Central memory CD8-positive, alpha-beta T cell (primary cell): ENCODE results near the gene STAM2.
"Not testable (repeated sequence)": the region's sequence is repeated elsewhere in the genome, so short reads cannot be mapped to it uniquely, and the experiment has no call there.

ENCODE experiments used
- ATAC-seq: fragments of 150-1000 bp; cut with Tn5 transposase; replicated peaks from 2 replicates; pipeline ENCODE4 v1.10.0; 2022; ENCODE audit warnings: mild to moderate bottlenecking, moderate FRiP score, moderate number of reproducible peaks; ENCODE audit not compliant: poor library complexity, severe bottlenecking; ENCODE audit errors: extremely low read depth
- DNase-seq, 2 donors: peaks; one replicate each; pipeline ENCODE4 v3.0.0; 2021; ENCODE audit warnings: low spot score in 2 of 2
- H3K27ac Mint-ChIP-seq: one replicate; pipeline ENCODE4 v1.8.0; 2022; ENCODE audit warnings: low read depth, mild to moderate bottlenecking, moderate library complexity, mixed read lengths
- H3K27me3 Mint-ChIP-seq: one replicate; pipeline ENCODE4 v1.8.0; 2022; ENCODE audit warnings: mixed read lengths
- H3K36me3 Mint-ChIP-seq: one replicate; pipeline ENCODE4 v1.8.0; 2022; ENCODE audit warnings: mild to moderate bottlenecking, moderate library complexity, mixed read lengths; ENCODE audit not compliant: insufficient read depth
- H3K4me1 Mint-ChIP-seq: one replicate; pipeline ENCODE4 v1.8.0; 2022; ENCODE audit warnings: mixed read lengths
- H3K4me3 Mint-ChIP-seq: one replicate; pipeline ENCODE4 v1.8.0; 2022; ENCODE audit warnings: mild to moderate bottlenecking, moderate library complexity, mixed read lengths
- H3K9me3 Mint-ChIP-seq: one replicate; pipeline ENCODE4 v1.8.0; 2022; ENCODE audit warnings: mixed read lengths

STAM2 gene

DNA sequence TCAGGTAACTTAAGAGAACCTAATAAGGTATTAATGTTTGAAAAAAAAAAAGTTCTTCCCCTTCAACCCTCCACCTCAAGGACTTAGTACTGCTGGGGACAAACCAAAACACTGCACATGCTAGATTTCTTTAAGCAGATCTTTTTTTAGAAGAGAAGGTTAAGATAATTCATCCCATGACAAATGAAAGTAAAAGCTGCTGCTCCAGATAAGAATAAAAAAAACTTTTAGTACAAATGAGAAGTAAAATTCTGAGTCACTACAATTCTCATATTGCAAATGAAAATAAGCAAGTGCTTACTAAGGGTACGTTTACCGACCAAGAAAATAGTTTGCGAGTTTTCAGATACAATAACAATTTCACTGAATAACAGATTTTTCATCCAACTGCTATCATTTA, 8.9 kb downstream of the STAM2 start:
- H3K36me3 Mint-ChIP-seq, result peaks cover 2% of the 10 kb centered on the region
- DNase-seq (no peak), ATAC-seq (no peak)
- H3K27me3 Mint-ChIP-seq, result no peaks in the 10 kb centered on the region
- no peaks in the 10 kb centered on the region for H3K9me3 Mint-ChIP-seq
- peaks cover 52% of the 10 kb centered on the region for H3K4me1 Mint-ChIP-seq
- H3K27ac Mint-ChIP-seq, result no peak overlapping the region
- H3K4me3 Mint-ChIP-seq, result no peak overlapping the region

GRCh38 chr2:152165780-152166179, 9.8 kb downstream of the STAM2 start:
- Mint-ChIP-seq H3K4me3 (no peak overlapping the region), H3K36me3 (peaks cover 3% of the 10 kb centered on the region), H3K27ac (no peak overlapping the region), H3K9me3 (no peaks in the 10 kb centered on the region), H3K27me3 (no peaks in the 10 kb centered on the region), H3K4me1 (peaks cover 51% of the 10 kb centered on the region)
- no peak for ATAC-seq
- DNase-seq, result no peak

- no peaks in the 10 kb centered on the region for H3K27me3 Mint-ChIP-seq
- DNase-seq (no peak), ATAC-seq (no peak)
- peaks cover 51% of the 10 kb centered on the region for H3K4me1 Mint-ChIP-seq
- H3K27ac Mint-ChIP-seq, result no peak overlapping the region
- no peaks in the 10 kb centered on the region for H3K9me3 Mint-ChIP-seq
- peaks cover 3% of the 10 kb centered on the region for H3K36me3 Mint-ChIP-seq
- H3K4me3 Mint-ChIP-seq, result no peak overlapping the region
These were observed 10.3 kb downstream of the STAM2 start for GRCh38 chr2:152165306-152165705.

- not testable (repeated sequence) for H3K9me3 Mint-ChIP-seq, DNase-seq, H3K27ac Mint-ChIP-seq, ATAC-seq, H3K27me3 Mint-ChIP-seq, H3K4me3 Mint-ChIP-seq, H3K36me3 Mint-ChIP-seq
- peaks cover 42% of the 10 kb centered on the region for H3K4me1 Mint-ChIP-seq
These were observed 11.9 kb downstream of the STAM2 start for GRCh38 chr2:152163669-152164068.

- H3K27me3 Mint-ChIP-seq, result no peaks in the 10 kb centered on the region
- no peak overlapping the region for H3K27ac Mint-ChIP-seq
- H3K4me3 Mint-ChIP-seq, result no peak overlapping the region
- peaks cover 3% of the 10 kb centered on the region for H3K36me3 Mint-ChIP-seq
- peaks cover 39% of the 10 kb centered on the region for H3K4me1 Mint-ChIP-seq
- peaks cover 3% of the 10 kb centered on the region for H3K9me3 Mint-ChIP-seq
- ATAC-seq (no peak), DNase-seq (no peak)
These were observed 13.4 kb downstream of the STAM2 start for GRCh38 chr2:152162141-152162540.

- H3K27me3 Mint-ChIP-seq, result no peaks in the 10 kb centered on the region
- DNase-seq (no peak), ATAC-seq (no peak)
- H3K4me1 Mint-ChIP-seq, result peaks cover 39% of the 10 kb centered on the region
- no peak overlapping the region for H3K4me3 Mint-ChIP-seq
- peaks cover 3% of the 10 kb centered on the region for H3K9me3 Mint-ChIP-seq
- no peak overlapping the region for H3K27ac Mint-ChIP-seq
- H3K36me3 Mint-ChIP-seq, result peaks cover 3% of the 10 kb centered on the region
These were observed 14.0 kb downstream of the STAM2 start for GRCh38 chr2:152161598-152161997.

- H3K9me3 Mint-ChIP-seq, H3K4me3 Mint-ChIP-seq, H3K27me3 Mint-ChIP-seq, DNase-seq, H3K27ac Mint-ChIP-seq, ATAC-seq, H3K36me3 Mint-ChIP-seq: not testable (repeated sequence)
- H3K4me1 Mint-ChIP-seq, result peaks cover 38% of the 10 kb centered on the region
These were observed 15.2 kb downstream of the STAM2 start for GRCh38 chr2:152160378-152160777.

- no peak for ATAC-seq
- peak overlapping the region; percentile 16 for H3K27ac Mint-ChIP-seq
- no peak for DNase-seq
- peaks cover 43% of the 10 kb centered on the region for H3K4me1 Mint-ChIP-seq
- peaks cover 3% of the 10 kb centered on the region for H3K36me3 Mint-ChIP-seq
- peaks cover 3% of the 10 kb centered on the region for H3K9me3 Mint-ChIP-seq
- no peaks in the 10 kb centered on the region for H3K27me3 Mint-ChIP-seq
- no peak overlapping the region for H3K4me3 Mint-ChIP-seq
These were observed 18.3 kb downstream of the STAM2 start for GRCh38 chr2:152157253-152157652.

DNA sequence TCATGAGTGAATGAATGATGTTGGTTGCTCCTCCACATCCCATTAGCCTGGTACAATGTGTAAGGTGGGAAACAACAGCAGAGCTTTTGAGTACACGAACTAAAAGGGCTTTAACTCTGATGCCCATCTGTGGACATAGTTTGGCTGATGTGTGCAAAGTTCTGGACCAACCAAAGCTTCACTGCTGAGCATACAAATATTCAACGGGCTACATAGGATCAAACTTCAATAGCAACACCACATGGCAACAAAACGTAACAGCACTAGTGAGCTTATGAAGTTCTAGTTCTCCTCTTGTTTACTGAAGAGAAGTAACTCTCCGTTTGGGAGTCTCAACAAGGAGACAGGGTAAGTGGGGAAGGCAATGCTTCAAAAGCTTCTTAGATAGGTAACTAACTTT, 20.4 kb downstream of the STAM2 start:
- DNase-seq, result no peak
- Mint-ChIP-seq H3K4me1 (peaks cover 40% of the 10 kb centered on the region), H3K4me3 (no peak overlapping the region), H3K27ac (no peak overlapping the region), H3K9me3 (peaks cover 3% of the 10 kb centered on the region), H3K36me3 (no peaks in the 10 kb centered on the region), H3K27me3 (no peaks in the 10 kb centered on the region)
- ATAC-seq, result no peak

DNA sequence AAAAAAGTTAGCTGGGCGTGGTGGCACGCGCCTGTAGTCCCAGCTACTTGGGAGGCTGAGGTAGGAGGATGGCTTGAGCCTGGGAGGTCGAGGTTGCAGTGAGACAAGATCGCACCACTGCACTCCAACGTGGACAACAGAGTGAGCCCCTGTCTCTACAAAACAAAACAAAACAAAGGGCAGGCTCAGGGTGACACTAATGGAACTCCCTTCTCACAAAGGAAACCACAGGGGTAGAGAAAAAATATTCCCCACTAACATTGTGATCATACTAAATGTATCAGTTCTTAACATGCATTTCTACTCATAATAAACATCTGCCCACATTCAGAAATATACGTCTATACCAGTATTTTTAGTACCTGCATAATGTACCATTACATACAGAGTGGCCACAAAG, 21.1 kb downstream of the STAM2 start:
- Mint-ChIP-seq H3K27ac (no peak overlapping the region), H3K27me3 (no peaks in the 10 kb centered on the region), H3K9me3 (peaks cover 3% of the 10 kb centered on the region), H3K4me3 (no peak overlapping the region), H3K36me3 (no peaks in the 10 kb centered on the region), H3K4me1 (peaks cover 40% of the 10 kb centered on the region)
- DNase-seq (no peak), ATAC-seq (no peak)

DNA sequence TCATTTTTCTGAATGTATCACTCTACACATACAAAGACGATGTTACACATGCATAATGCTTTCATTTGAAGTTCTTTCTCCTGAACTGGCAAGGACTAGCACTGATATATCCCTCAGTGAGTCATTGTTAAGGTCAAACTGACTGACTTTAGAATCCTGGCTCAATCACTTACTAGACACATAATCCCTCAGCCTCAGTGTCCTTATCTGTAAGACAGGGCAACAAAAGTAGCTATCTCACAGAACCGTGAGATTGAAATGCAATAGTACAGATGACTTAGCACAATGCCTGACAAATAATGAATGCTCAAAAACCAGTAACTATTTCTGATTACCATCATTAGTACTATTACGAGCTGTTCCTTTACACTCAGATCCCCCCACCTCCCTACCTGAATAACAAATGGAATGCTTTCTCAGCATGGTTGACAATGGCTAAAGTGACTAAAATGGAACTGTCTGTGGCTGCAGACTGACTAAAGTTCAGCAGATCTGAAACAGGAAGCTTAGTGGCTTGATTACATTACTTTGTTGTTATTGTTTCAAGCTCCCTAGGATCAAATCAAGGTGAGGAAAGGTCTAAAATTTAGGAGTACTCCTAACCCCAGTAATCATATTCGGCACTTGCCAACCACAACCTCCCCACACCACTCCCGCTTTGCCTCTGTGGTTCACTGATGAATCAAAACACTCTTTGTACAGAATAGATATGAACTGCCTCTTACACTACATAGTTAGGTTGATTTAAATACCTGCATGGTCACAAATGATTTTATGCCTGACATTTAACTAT, 40.9 kb downstream of the STAM2 start:
- no peak for DNase-seq
- Mint-ChIP-seq H3K27ac (peak overlapping the region; percentile 46), H3K4me3 (no peak overlapping the region), H3K4me1 (peaks cover 15% of the 10 kb centered on the region), H3K9me3 (no peaks in the 10 kb centered on the region), H3K27me3 (no peaks in the 10 kb centered on the region), H3K36me3 (peaks cover 11% of the 10 kb centered on the region)
- no peak for ATAC-seq

GRCh38 chr2:152132306-152132705, 43.3 kb downstream of the STAM2 start:
- DNase-seq (no peak), ATAC-seq (no peak)
- Mint-ChIP-seq H3K4me3 (no peak overlapping the region), H3K4me1 (peaks cover 14% of the 10 kb centered on the region), H3K27me3 (no peaks in the 10 kb centered on the region), H3K9me3 (no peaks in the 10 kb centered on the region), H3K27ac (peak overlapping the region; percentile 68), H3K36me3 (peaks cover 12% of the 10 kb centered on the region)

GRCh38 chr2:152127628-152128027, 47.9 kb downstream of the STAM2 start:
- no peaks in the 10 kb centered on the region for H3K27me3 Mint-ChIP-seq
- ATAC-seq (no peak), DNase-seq (no peak)
- H3K9me3 Mint-ChIP-seq, result no peaks in the 10 kb centered on the region
- H3K4me1 Mint-ChIP-seq, result no peaks in the 10 kb centered on the region
- H3K27ac Mint-ChIP-seq, result no peak overlapping the region
- peaks cover 24% of the 10 kb centered on the region for H3K36me3 Mint-ChIP-seq
- no peak overlapping the region for H3K4me3 Mint-ChIP-seq
